WI38 (cell line): ENCODE data around the gene FAM120AOS.

Experiments
- H3K4me3 ChIP-seq: 2 replicates; pipeline ENCODE4 v1.5.1; 2011; ENCODE audit warnings: low read depth, mild to moderate bottlenecking, control low read depth, low read length
- CTCF ChIP-seq: IDR thresholded peaks from 2 replicates; pipeline ENCODE4 v1.5.1; 2012; ENCODE audit warnings: low read depth, mild to moderate bottlenecking, control low read depth, low read length

FAM120AOS gene

GRCh38 chr9:93434056-93434455, 19.3 kb downstream of the FAM120AOS start:
- no peak for TF ChIP-seq CTCF

GRCh38 chr9:93432964-93433363, 20.4 kb downstream of the FAM120AOS start:
- H3K4me3 ChIP-seq, result no peak overlapping the region
- no peak for TF ChIP-seq CTCF

More at GRCh38 chr9:93434056-93434455, 19.3 kb downstream of the FAM120AOS start:
- no peak overlapping the region for H3K4me3 ChIP-seq

- no peak overlapping the region for H3K4me3 ChIP-seq
- no peak for TF ChIP-seq CTCF
Measured at GRCh38 chr9:93431539-93432105, 21.8 kb downstream of the FAM120AOS start.

GRCh38 chr9:93427655-93428379, 25.6 kb downstream of the FAM120AOS start:
- TF ChIP-seq CTCF, result peak; percentile 26; the same call in 1 of the 2 replicates
- H3K4me3 ChIP-seq, result no peak overlapping the region

GRCh38 chr9:93422977-93423616, 30.3 kb downstream of the FAM120AOS start:
- no peak overlapping the region for H3K4me3 ChIP-seq
- no peak for TF ChIP-seq CTCF

GRCh38 chr9:93419023-93419422, 34.4 kb downstream of the FAM120AOS start:
- no peak overlapping the region for H3K4me3 ChIP-seq
- no peak for TF ChIP-seq CTCF

GRCh38 chr9:93417538-93417937, 35.8 kb downstream of the FAM120AOS start:
- no peak overlapping the region for H3K4me3 ChIP-seq
- no peak for TF ChIP-seq CTCF
